A549 (cell line): ENCODE results near the gene BMP7. TPM values are rescaled to one million over a fixed set of nuclear protein-coding genes. Genes with fewer than 3 reads are reported as not detected.

Source experiments
- ATAC-seq, 2 experiments: fragments of 200-7000 bp in 1 of 2; fragments of >200 bp in 1 of 2; cut with Nextera tagmentation in 1 of 2; cut with Tn5 transposase in 1 of 2; 3 replicates each; pipeline versions ENCODE4 v1.8.0 to v1.9.1; 2018 to 2020; ENCODE audit warnings: mild to moderate bottlenecking in 1 of 2, moderate library complexity in 1 of 2
- CTCF ChIA-PET: fragments of 300-600 bp; sonication (Branson Sonifier 250); formaldehyde crosslinking; extraction: SDS; loops from one replicate; lab custom pipeline; 2021; ENCODE audit warnings: antibody characterized with exemption, inconsistent platforms; lab: Yijun Ruan, JAX
- POLR2A ChIA-PET: fragments of 350-600 bp; formaldehyde crosslinking; extraction: SDS; loops from one replicate; lab custom pipeline; 2021; ENCODE audit warnings: antibody characterized with exemption, inconsistent platforms; lab: Yijun Ruan, JAX
- DNase-seq, 2 experiments: peaks; one replicate each; pipeline versions ENCODE4 v3.0.0 to v3.0.0-alpha.2; 2011 to 2016; ENCODE audit warnings: low read depth in 1 of 2, low spot score in 1 of 2
- FAIRE-seq: peaks from 2 replicates; lab custom pipeline; 2011; peaks lifted over from hg19 to GRCh38; lab: Jason Lieb, UNC
- H3K27ac ChIP-seq, 2 experiments: fragments of >200 bp; sonication (Bioruptor Twin); formaldehyde crosslinking; 3 replicates each; pipeline ENCODE4 v1.5.1; 2016 to 2017
- H3K4me1 ChIP-seq: fragments of >200 bp; sonication (Bioruptor Twin); formaldehyde crosslinking; 3 replicates; pipeline ENCODE4 v1.6.1; 2016
- H3K4me2 ChIP-seq: fragments of >200 bp; sonication (Bioruptor Twin); formaldehyde crosslinking; 3 replicates; pipeline ENCODE4 v1.6.1; 2016
- H3K4me3 ChIP-seq: fragments of >200 bp; sonication (Bioruptor Twin); formaldehyde crosslinking; 3 replicates; pipeline ENCODE4 v1.5.1; 2016
- H3K9me3 ChIP-seq: fragments of >200 bp; sonication (Bioruptor Twin); formaldehyde crosslinking; 3 replicates; pipeline ENCODE4 v1.6.1; 2016
- CHD2 ChIP-seq: fragments of 150-350 bp; IDR thresholded peaks from 2 replicates; pipeline ENCODE4 v1.6.1; 2014; ENCODE audit warnings: low read length; ENCODE audit not compliant: partially characterized antibody
- CHD4 ChIP-seq: fragments of 200-600 bp; sonication (generic); IDR thresholded peaks from 2 replicates; pipeline ENCODE4 v1.6.1; 2016; ENCODE audit warnings: antibody characterized with exemption, mild to moderate bottlenecking, borderline replicate concordance
- EHF ChIP-seq: fragments of 250-450 bp; sonication (Bioruptor Pico); IDR thresholded peaks from 2 replicates; pipeline ENCODE4 v1.5.0; 2020; ENCODE audit warnings: mild to moderate bottlenecking
- FOSL2 ChIP-seq, 2 experiments: fragments of 450-650 bp in 1 of 2; fragments of >200 bp in 1 of 2; sonication (Bioruptor Twin) in 1 of 2; formaldehyde crosslinking; IDR thresholded peaks; 2 replicates each; pipeline versions ENCODE4 v1.5.0 to v1.6.1; 2016 to 2020; ENCODE audit warnings: mild to moderate bottlenecking in 1 of 2, moderate library complexity in 1 of 2
- FOXS1 ChIP-seq: fragments of 250-450 bp; sonication (Bioruptor Pico); IDR thresholded peaks from 2 replicates; pipeline ENCODE4 v1.5.0; 2020; ENCODE audit warnings: mild to moderate bottlenecking, moderate library complexity
- GATA3 ChIP-seq: IDR thresholded peaks from 2 replicates; pipeline ENCODE4 v1.6.1; 2012; ENCODE audit warnings: borderline replicate concordance
- HOXA7 ChIP-seq: fragments of 250-450 bp; sonication (Bioruptor Pico); IDR thresholded peaks from 2 replicates; pipeline ENCODE4 v1.5.0; 2020; ENCODE audit warnings: mild to moderate bottlenecking, moderate library complexity
- MAZ ChIP-seq: fragments of 150-350 bp; IDR thresholded peaks from 2 replicates; pipeline ENCODE4 v1.6.1; 2014; ENCODE audit warnings: antibody characterized with exemption, low read depth, low read length, borderline replicate concordance
- MYC ChIP-seq: IDR thresholded peaks from 2 replicates; pipeline ENCODE4 v1.6.1; 2012; ENCODE audit warnings: mild to moderate bottlenecking, inconsistent platforms, low read length, improper control_type of control experiment, borderline replicate concordance
- NFE2L2 ChIP-seq: fragments of 150-350 bp; conservative IDR thresholded peaks from 2 replicates; pipeline ENCODE4 v1.6.1; 2014; ENCODE audit warnings: low read length
- RCOR1 ChIP-seq: fragments of 150-350 bp; IDR thresholded peaks from 2 replicates; pipeline ENCODE4 v1.6.1; 2014; ENCODE audit warnings: antibody characterized with exemption, low read length, low read depth
- USF2 ChIP-seq: fragments of 450-650 bp; IDR thresholded peaks from 2 replicates; pipeline ENCODE4 v1.6.1; 2014; ENCODE audit warnings: antibody characterized with exemption
- ZSCAN20 ChIP-seq: fragments of 250-450 bp; sonication (Bioruptor Pico); IDR thresholded peaks from 2 replicates; pipeline ENCODE4 v1.8.0; 2022; ENCODE audit warnings: mild to moderate bottlenecking, moderate library complexity
- WGBS: methylation state at CpG from one replicate; pipeline ENCODE4 v1.1.6; 2017; ENCODE audit errors: missing lambda C conversion rate; 5-methylcytosine and 5-hydroxymethylcytosine counted together
- polyA plus RNA-seq, 4 experiments: library from polyadenylated mRNA; depleted of rRNA in 3 of 4; stranded (reverse); fragments of >200 nt; fragmentation: RNase III in 1 of 4; extraction: RNeasy Plus Mini Kit Qiagen cat#74134 plus additional on column Dnase treatment in 1 of 4; gene quantifications; 2 replicates in 3 of 4; 3 replicates in 1 of 4; pipeline ENCODE4 v1.2.3, GENCODE V29; 2011 to 2017
- TF ChIP-seq, protein P1 (sequence below): fragments of 250-450 bp; sonication (Bioruptor Pico); IDR thresholded peaks from 2 replicates; pipeline ENCODE4 v1.5.0; 2021; ENCODE audit warnings: mild to moderate bottlenecking, moderate library complexity, borderline replicate concordance
- TF ChIP-seq, protein P2 (sequence below): fragments of >200 bp; sonication (Bioruptor Twin); formaldehyde crosslinking; IDR thresholded peaks from 3 replicates; pipeline ENCODE4 v1.5.1; 2016
- TF ChIP-seq, protein P3 (sequence below): IDR thresholded peaks from 2 replicates; pipeline ENCODE4 v1.6.1; 2012

The BMP7 gene
- polyA plus RNA-seq, 2 of the 4 experiments (the other 2 are of a cell fraction) = 0.08 to 0.22 TPM

DNA sequence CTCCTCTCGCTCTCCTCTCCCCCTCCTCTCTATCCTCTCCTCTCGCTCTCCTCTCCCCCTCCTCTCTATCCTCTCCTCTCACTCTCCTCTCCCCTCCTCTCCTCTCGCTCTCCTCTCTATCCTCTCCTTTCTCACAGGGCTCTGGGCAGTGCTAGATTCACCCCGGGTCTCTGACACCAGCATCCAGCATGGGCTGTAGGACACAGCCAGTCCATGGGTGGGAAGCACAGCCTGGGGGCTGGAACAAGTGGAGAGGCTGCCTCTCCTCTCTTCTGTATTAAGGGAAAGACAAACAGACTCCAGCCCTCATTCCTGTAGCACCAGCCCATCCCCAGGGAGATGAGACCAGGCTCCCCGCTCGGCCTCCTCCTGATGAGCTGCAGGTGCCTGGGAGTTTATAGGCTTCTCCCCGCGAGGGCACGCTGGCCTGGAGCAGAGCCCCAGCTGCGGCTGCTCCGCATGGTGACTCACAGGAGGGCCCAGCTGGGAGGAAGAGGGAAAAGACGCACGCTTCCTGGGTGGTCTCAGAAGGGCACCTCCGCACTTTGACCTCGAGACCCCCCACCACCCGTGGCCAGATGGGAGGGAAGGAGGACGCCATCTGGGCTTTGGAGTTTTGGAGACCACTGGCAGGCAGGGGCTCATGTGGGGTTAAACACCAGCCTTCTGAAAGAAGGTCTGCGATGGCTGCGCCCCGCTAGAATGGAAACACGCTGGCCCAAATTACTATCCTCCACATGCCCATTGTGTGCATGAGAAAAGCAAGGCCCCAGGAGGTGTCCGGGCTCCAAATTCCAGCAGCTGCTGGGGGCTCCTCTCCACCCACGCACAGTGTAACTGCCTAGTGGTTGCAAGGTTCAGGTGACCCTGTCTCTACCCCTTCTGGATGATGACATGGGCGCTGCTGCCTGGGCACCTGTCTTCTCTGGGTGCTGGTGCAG lies 68.0 kb downstream of the BMP7 start:
- TF ChIP-seq GATA3 = no peak
- TF ChIP-seq NFE2L2 = no peak
- DNase-seq (no peak), ATAC-seq (no peak), FAIRE-seq (no peak)
- ChIA-PET POLR2A (no interaction called here), CTCF (interaction anchor here (0.5 kb wide), 1 partner anchor 498 kb away, joined by 3 read pairs; no protein-coding TSS in a partner anchor)
- Histone ChIP-seq H3K4me3 (no peak overlapping the region), H3K4me2 (no peak overlapping the region), H3K9me3 (no peaks in the 10 kb centered on the region), H3K27ac (no peak overlapping the region), H3K4me1 (no peaks in the 10 kb centered on the region)
- WGBS = 61% methylated on average over 19 of the region's 24 CpGs

- POLR2A ChIA-PET = no interaction called here
- H3K4me3 ChIP-seq = no peak overlapping the region
- ATAC-seq = no peak
These were observed 68.9 kb downstream of the BMP7 start for GRCh38 chr20:57197352-57198131.

More at GRCh38 chr20:57197352-57198131, 68.9 kb downstream of the BMP7 start:
- H3K4me1 ChIP-seq = no peaks in the 10 kb centered on the region
- 39% methylated on average over 5 of the region's 5 CpGs for WGBS
- H3K9me3 ChIP-seq = no peaks in the 10 kb centered on the region
- TF ChIP-seq, protein P1, sequence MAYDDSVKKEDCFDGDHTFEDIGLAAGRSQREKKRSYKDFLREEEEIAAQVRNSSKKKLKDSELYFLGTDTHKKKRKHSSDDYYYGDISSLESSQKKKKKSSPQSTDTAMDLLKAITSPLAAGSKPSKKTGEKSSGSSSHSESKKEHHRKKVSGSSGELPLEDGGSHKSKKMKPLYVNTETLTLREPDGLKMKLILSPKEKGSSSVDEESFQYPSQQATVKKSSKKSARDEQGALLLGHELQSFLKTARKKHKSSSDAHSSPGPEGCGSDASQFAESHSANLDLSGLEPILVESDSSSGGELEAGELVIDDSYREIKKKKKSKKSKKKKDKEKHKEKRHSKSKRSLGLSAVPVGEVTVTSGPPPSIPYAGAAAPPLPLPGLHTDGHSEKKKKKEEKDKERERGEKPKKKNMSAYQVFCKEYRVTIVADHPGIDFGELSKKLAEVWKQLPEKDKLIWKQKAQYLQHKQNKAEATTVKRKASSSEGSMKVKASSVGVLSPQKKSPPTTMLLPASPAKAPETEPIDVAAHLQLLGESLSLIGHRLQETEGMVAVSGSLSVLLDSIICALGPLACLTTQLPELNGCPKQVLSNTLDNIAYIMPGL = no peak
- TF ChIP-seq CHD2 (no peak), GATA3 (no peak), FOSL2 (IDR thresholded peaks at IDR 0.05) (no peak), FOSL2 (CRISPR knock-in tag; IDR thresholded peaks at IDR 0.05) (no peak), MYC (no peak), USF2 (no peak), EHF (CRISPR knock-in tag) (no peak), FOXS1 (CRISPR knock-in tag) (no peak), RCOR1 (no peak), MAZ (no peak), ZSCAN20 (CRISPR knock-in tag) (no peak), HOXA7 (CRISPR knock-in tag) (no peak), CHD4 (no peak)
- TF ChIP-seq, protein P2, sequence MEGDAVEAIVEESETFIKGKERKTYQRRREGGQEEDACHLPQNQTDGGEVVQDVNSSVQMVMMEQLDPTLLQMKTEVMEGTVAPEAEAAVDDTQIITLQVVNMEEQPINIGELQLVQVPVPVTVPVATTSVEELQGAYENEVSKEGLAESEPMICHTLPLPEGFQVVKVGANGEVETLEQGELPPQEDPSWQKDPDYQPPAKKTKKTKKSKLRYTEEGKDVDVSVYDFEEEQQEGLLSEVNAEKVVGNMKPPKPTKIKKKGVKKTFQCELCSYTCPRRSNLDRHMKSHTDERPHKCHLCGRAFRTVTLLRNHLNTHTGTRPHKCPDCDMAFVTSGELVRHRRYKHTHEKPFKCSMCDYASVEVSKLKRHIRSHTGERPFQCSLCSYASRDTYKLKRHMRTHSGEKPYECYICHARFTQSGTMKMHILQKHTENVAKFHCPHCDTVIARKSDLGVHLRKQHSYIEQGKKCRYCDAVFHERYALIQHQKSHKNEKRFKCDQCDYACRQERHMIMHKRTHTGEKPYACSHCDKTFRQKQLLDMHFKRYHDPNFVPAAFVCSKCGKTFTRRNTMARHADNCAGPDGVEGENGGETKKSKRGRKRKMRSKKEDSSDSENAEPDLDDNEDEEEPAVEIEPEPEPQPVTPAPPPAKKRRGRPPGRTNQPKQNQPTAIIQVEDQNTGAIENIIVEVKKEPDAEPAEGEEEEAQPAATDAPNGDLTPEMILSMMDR = no peak
- TF ChIP-seq, protein P3, sequence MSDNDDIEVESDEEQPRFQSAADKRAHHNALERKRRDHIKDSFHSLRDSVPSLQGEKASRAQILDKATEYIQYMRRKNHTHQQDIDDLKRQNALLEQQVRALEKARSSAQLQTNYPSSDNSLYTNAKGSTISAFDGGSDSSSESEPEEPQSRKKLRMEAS = no peak
- no peak overlapping the region for H3K27ac ChIP-seq
- no peak for FAIRE-seq
- no peak for DNase-seq
- no peak overlapping the region for H3K4me2 ChIP-seq
- CTCF ChIA-PET = interaction anchor here (0.9 kb wide), 1 partner anchor 16 kb away, joined by 3 read pairs; no protein-coding TSS in a partner anchor
